ENCODE measurements around the gene LSM11.

Gene LSM11

GRCh38 chr5:157734436-157734835 is 9.1 kb upstream of the LSM11 start:
- DNase-seq (ENCODE audit: low read depth), result no peak

GRCh38 chr5:157735991-157736390 is 7.5 kb upstream of the LSM11 start:
- DNase-seq (ENCODE audit: low read depth), result no peak

GRCh38 chr5:157739388-157740228 is 3.9 kb upstream of the LSM11 start:
- no peak for DNase-seq (ENCODE audit: low read depth)

- DNase-seq (ENCODE audit: low read depth), result no peak
Measured at GRCh38 chr5:157740229-157740610, 3.3 kb upstream of the LSM11 start.

GRCh38 chr5:157741131-157741530 is 2.4 kb upstream of the LSM11 start:
- no peak for DNase-seq (ENCODE audit: low read depth)

GRCh38 chr5:157744051-157745011 is 819 bp downstream of the LSM11 start:
- DNase-seq (ENCODE audit: low read depth), result no peak

- no peak for DNase-seq (ENCODE audit: low read depth)
Measured at GRCh38 chr5:157745041-157745456, 1.5 kb downstream of the LSM11 start.

- DNase-seq (ENCODE audit: low read depth), result no peak
Measured at GRCh38 chr5:157747173-157747740, 3.7 kb downstream of the LSM11 start.

GRCh38 chr5:157747766-157748700 is 4.5 kb downstream of the LSM11 start:
- DNase-seq (ENCODE audit: low read depth), result no peak

- DNase-seq (ENCODE audit: low read depth), result peak; percentile 80
Measured at GRCh38 chr5:157748760-157749461, 5.4 kb downstream of the LSM11 start.

- no peak for DNase-seq (ENCODE audit: low read depth)
Measured at GRCh38 chr5:157749462-157749799, 5.9 kb downstream of the LSM11 start.

- DNase-seq (ENCODE audit: low read depth), result no peak
Measured at GRCh38 chr5:157750320-157750719, 6.8 kb downstream of the LSM11 start.

- no peak for DNase-seq (ENCODE audit: low read depth)
Measured at GRCh38 chr5:157756122-157756521, 12.6 kb downstream of the LSM11 start.

GRCh38 chr5:157758706-157759105 is 15.2 kb downstream of the LSM11 start:
- DNase-seq (ENCODE audit: low read depth), result no peak

GRCh38 chr5:157761690-157762621 is 18.4 kb downstream of the LSM11 start:
- peak; percentile 53 for DNase-seq (ENCODE audit: low read depth)

GRCh38 chr5:157764531-157764930 is 21.0 kb downstream of the LSM11 start:
- no peak for DNase-seq (ENCODE audit: low read depth)

- DNase-seq (ENCODE audit: low read depth), result no peak
Measured at GRCh38 chr5:157766442-157766841, 22.9 kb downstream of the LSM11 start.

GRCh38 chr5:157766902-157767301 is 23.4 kb downstream of the LSM11 start:
- no peak for DNase-seq (ENCODE audit: low read depth)

- no peak for DNase-seq (ENCODE audit: low read depth)
Measured at GRCh38 chr5:157767689-157768088, 24.2 kb downstream of the LSM11 start.

GRCh38 chr5:157770665-157771064 is 27.2 kb downstream of the LSM11 start:
- DNase-seq (ENCODE audit: low read depth), result no peak

All from stromal cell of bone marrow (primary cell).